GM12872 (cell line): ENCODE results near the gene ITCH.
A peak's percentile ranks its signal among the peaks of the same experiment; 100 is the strongest.

Source experiments
- CTCF ChIP-seq: IDR thresholded peaks from 3 replicates; pipeline ENCODE4 v1.5.1; 2011; ENCODE audit warnings: low read depth, mild to moderate bottlenecking, low read length, moderate library complexity; ENCODE audit not compliant: insufficient read depth

ITCH gene

GRCh38 chr20:34535857-34536256, 172.8 kb downstream of the ITCH start:
- no peak for TF ChIP-seq CTCF

GRCh38 chr20:34536798-34537394, 173.8 kb downstream of the ITCH start:
- peak; percentile 48 for TF ChIP-seq CTCF

- no peak for TF ChIP-seq CTCF
Observed at GRCh38 chr20:34537651-34538050, 174.6 kb downstream of the ITCH start.

- TF ChIP-seq CTCF: peak; percentile 95
Observed at GRCh38 chr20:34538671-34539123, 175.6 kb downstream of the ITCH start.

GRCh38 chr20:34539756-34540155, 176.7 kb downstream of the ITCH start:
- TF ChIP-seq CTCF: no peak

- no peak for TF ChIP-seq CTCF
Observed at GRCh38 chr20:34540596-34541263, 177.7 kb downstream of the ITCH start.

GRCh38 chr20:34541264-34541901, 178.3 kb downstream of the ITCH start:
- TF ChIP-seq CTCF: no peak
